ENCODE data around the gene MAGEB10. TPM values are rescaled to one million over a fixed set of nuclear protein-coding genes. Genes with fewer than 3 reads are reported as not detected.

MAGEB10 gene, protein sequence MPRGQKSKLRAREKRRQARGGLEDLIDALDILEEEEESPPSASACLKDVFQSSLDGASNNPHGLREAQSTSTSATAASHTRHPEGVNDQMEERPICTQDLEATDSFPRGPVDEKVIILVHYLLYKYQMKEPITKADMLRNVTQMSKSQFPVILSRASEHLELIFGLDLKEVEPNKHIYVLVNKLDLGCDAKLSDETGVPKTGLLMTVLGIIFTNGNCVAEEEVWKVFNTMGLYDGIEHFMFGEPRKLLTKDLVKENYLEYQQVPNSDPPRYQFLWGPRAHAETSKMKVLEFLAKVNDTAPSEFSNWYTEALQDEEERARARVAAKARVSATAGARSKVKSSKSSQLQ
- total RNA-seq, result not detected in 2 replicates

DNA sequence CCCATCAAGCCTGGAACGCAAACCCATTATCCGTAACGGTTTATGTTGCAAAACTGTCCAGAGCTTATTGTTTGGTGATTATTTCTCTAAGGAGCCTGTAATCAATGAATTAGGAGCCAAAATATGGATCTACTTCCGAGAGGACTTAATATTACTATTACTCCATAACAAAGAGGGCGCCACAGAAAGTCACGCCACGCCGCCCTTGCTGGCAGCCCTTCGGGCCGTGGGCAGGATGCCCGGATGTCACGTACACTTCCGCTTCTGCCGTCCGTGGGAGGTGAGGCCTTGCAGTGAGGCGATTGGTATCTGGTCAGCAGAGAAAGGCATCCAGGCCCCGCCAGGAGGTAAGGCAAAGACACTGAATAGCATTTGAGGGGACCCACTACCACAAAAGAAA lies at the start of gene MAGEB10:
TSS of gene MAGEB10 (plus strand) at position 301 of the 400 bp plus-strand sequence. CDS start 13,317 bp downstream, outside the sequence.

Other genes starting within 250 kb of the MAGEB10 start
- not detected in 2 replicates for gene DCAF8L2, start 217.6 kb upstream of the MAGEB10 start, total RNA-seq
- gene DCAF8L1, start 173.5 kb downstream of the MAGEB10 start, total RNA-seq, result not detected in 2 replicates